H1 (cell line): ENCODE measurements around the gene KRTAP4-9. TPM values are rescaled to one million over a fixed set of nuclear protein-coding genes. Genes with fewer than 3 reads are reported as not detected.

ENCODE experiments used
- polyA plus RNA-seq, 7 experiments: library from polyadenylated mRNA; depleted of rRNA in 3 of 7; stranded (reverse) in 5 of 7; unstranded in 2 of 7; fragments of >200 nt in 5 of 7; fragments of 200-250 nt in 2 of 7; gene quantifications; 1 replicate in 5 of 7; 2 replicates in 1 of 7; 4 replicates in 1 of 7; pipeline versions ENCODE4 v1.2.1 to v1.2.3, GENCODE V29; 2011 to 2013; ENCODE audit warnings: missing spikeins in 2 of 7, mixed read lengths in 2 of 7
- total RNA-seq: library from RNA; stranded (reverse); fragmentation: NEBNext Ultra II Directional; extraction: Animal tissue kit (Norgen Biotek cat#: 25700); gene quantifications from 2 replicates; pipeline ENCODE4 v1.2.1, GENCODE V29; 2021

Gene KRTAP4-9
- total and polyA plus RNA-seq, 2 of the 8 experiments (the other 6 are each of a cell fraction or from before 2014, with no cell fraction given) = not detected

Other genes with a start within 250 kb of the KRTAP4-9 start
Only the 30 nearest of the 39 such genes appear.
- not detected in 2 replicates for gene KRT39, start 138.4 kb upstream of the KRTAP4-9 start, total RNA-seq
- gene KRT39, start 138.4 kb upstream of the KRTAP4-9 start, polyA plus RNA-seq (2011; rRNA removed) = not detected in 2 replicates
- not detected in 2 replicates for gene KRT40, start 121.1 kb upstream of the KRTAP4-9 start, total RNA-seq
- not detected in 2 replicates for gene KRT40, start 121.1 kb upstream of the KRTAP4-9 start, polyA plus RNA-seq (2011; rRNA removed)
- gene KRTAP3-3, start 111.2 kb upstream of the KRTAP4-9 start, total RNA-seq = not detected in 2 replicates
- gene KRTAP3-3, start 111.2 kb upstream of the KRTAP4-9 start, polyA plus RNA-seq (2011; rRNA removed) = not detected in 2 replicates
- not detected in 2 replicates for gene KRTAP3-2, start 105.5 kb upstream of the KRTAP4-9 start, total RNA-seq
- not detected in 2 replicates for gene KRTAP3-2, start 105.5 kb upstream of the KRTAP4-9 start, polyA plus RNA-seq (2011; rRNA removed)
- gene KRTAP3-1, start 96.3 kb upstream of the KRTAP4-9 start, total RNA-seq = not detected in 2 replicates
- not detected in 2 replicates for gene KRTAP3-1, start 96.3 kb upstream of the KRTAP4-9 start, polyA plus RNA-seq (2011; rRNA removed)
- not detected in 2 replicates for gene KRTAP1-5, start 78.2 kb upstream of the KRTAP4-9 start, total RNA-seq
- not detected in 2 replicates for gene KRTAP1-5, start 78.2 kb upstream of the KRTAP4-9 start, polyA plus RNA-seq (2011; rRNA removed)
- gene KRTAP1-4, start 75.2 kb upstream of the KRTAP4-9 start, total RNA-seq = not detected in 2 replicates
- gene KRTAP1-4, start 75.2 kb upstream of the KRTAP4-9 start, polyA plus RNA-seq (2011; rRNA removed) = not detected in 2 replicates
- not detected in 2 replicates for gene KRTAP1-3, start 70.5 kb upstream of the KRTAP4-9 start, total RNA-seq
- not detected in 2 replicates for gene KRTAP1-3, start 70.5 kb upstream of the KRTAP4-9 start, polyA plus RNA-seq (2011; rRNA removed)
- not detected in 2 replicates for gene KRTAP1-1, start 63.9 kb upstream of the KRTAP4-9 start, total RNA-seq
- gene KRTAP1-1, start 63.9 kb upstream of the KRTAP4-9 start, polyA plus RNA-seq (2011; rRNA removed) = not detected in 2 replicates
- gene KRTAP2-1, start 58.1 kb upstream of the KRTAP4-9 start, total RNA-seq = not detected in 2 replicates
- gene KRTAP2-1, start 58.1 kb upstream of the KRTAP4-9 start, polyA plus RNA-seq (2011; rRNA removed) = not detected in 2 replicates
- gene KRTAP2-2, start 50.2 kb upstream of the KRTAP4-9 start, total RNA-seq = not detected in 2 replicates
- not detected in 2 replicates for gene KRTAP2-2, start 50.2 kb upstream of the KRTAP4-9 start, polyA plus RNA-seq (2011; rRNA removed)
- not detected in 2 replicates for gene KRTAP2-3, start 45.3 kb upstream of the KRTAP4-9 start, total RNA-seq
- not detected in 2 replicates for gene KRTAP2-3, start 45.3 kb upstream of the KRTAP4-9 start, polyA plus RNA-seq (2011; rRNA removed)
- gene KRTAP2-4, start 39.5 kb upstream of the KRTAP4-9 start, total RNA-seq = not detected in 2 replicates
- not detected in 2 replicates for gene KRTAP2-4, start 39.5 kb upstream of the KRTAP4-9 start, polyA plus RNA-seq (2011; rRNA removed)
- gene KRTAP4-7, start 21.2 kb upstream of the KRTAP4-9 start, total RNA-seq = not detected in 2 replicates
- gene KRTAP4-7, start 21.2 kb upstream of the KRTAP4-9 start, polyA plus RNA-seq (2011; rRNA removed) = not detected in 2 replicates
- gene KRTAP4-8, start 7.2 kb upstream of the KRTAP4-9 start, total RNA-seq = not detected in 2 replicates
- gene KRTAP4-8, start 7.2 kb upstream of the KRTAP4-9 start, polyA plus RNA-seq (2011; rRNA removed) = not detected in 2 replicates
- gene KRTAP4-16, start 3.2 kb upstream of the KRTAP4-9 start, total RNA-seq = not detected in 2 replicates
- not detected in 2 replicates for gene KRTAP4-16, start 3.2 kb upstream of the KRTAP4-9 start, polyA plus RNA-seq (2011; rRNA removed)
- gene KRTAP4-11, start 13.0 kb downstream of the KRTAP4-9 start, total RNA-seq = not detected in 2 replicates
- gene KRTAP4-11, start 13.0 kb downstream of the KRTAP4-9 start, polyA plus RNA-seq (2011; rRNA removed) = not detected in 2 replicates
- not detected in 2 replicates for gene KRTAP4-12, start 18.8 kb downstream of the KRTAP4-9 start, total RNA-seq
- not detected in 2 replicates for gene KRTAP4-12, start 18.8 kb downstream of the KRTAP4-9 start, polyA plus RNA-seq (2011; rRNA removed)
- gene KRTAP4-6, start 35.2 kb downstream of the KRTAP4-9 start, total RNA-seq = not detected in 2 replicates
- not detected in 2 replicates for gene KRTAP4-6, start 35.2 kb downstream of the KRTAP4-9 start, polyA plus RNA-seq (2011; rRNA removed)
- not detected in 2 replicates for gene KRTAP4-5, start 44.4 kb downstream of the KRTAP4-9 start, total RNA-seq
- gene KRTAP4-5, start 44.4 kb downstream of the KRTAP4-9 start, polyA plus RNA-seq (2011; rRNA removed) = not detected in 2 replicates
- not detected in 2 replicates for gene KRTAP4-4, start 55.4 kb downstream of the KRTAP4-9 start, total RNA-seq
- gene KRTAP4-4, start 55.4 kb downstream of the KRTAP4-9 start, polyA plus RNA-seq (2011; rRNA removed) = not detected in 2 replicates
- gene KRTAP4-3, start 62.8 kb downstream of the KRTAP4-9 start, total RNA-seq = not detected in 2 replicates
- gene KRTAP4-3, start 62.8 kb downstream of the KRTAP4-9 start, polyA plus RNA-seq (2011; rRNA removed) = not detected in 2 replicates
- not detected in 2 replicates for gene KRTAP4-2, start 72.8 kb downstream of the KRTAP4-9 start, total RNA-seq
- gene KRTAP4-2, start 72.8 kb downstream of the KRTAP4-9 start, polyA plus RNA-seq (2011; rRNA removed) = not detected in 2 replicates
- not detected in 2 replicates for gene KRTAP4-1, start 79.5 kb downstream of the KRTAP4-9 start, total RNA-seq
- 0.16 TPM in 1 of 2 replicates, not detected in the other for gene KRTAP4-1, start 79.5 kb downstream of the KRTAP4-9 start, polyA plus RNA-seq (2011; rRNA removed)
- gene KRTAP9-1, start 84.5 kb downstream of the KRTAP4-9 start, total RNA-seq = not detected in 2 replicates
- gene KRTAP9-1, start 84.5 kb downstream of the KRTAP4-9 start, polyA plus RNA-seq (2011; rRNA removed) = not detected in 2 replicates
- not detected in 2 replicates for gene KRTAP9-2, start 121.3 kb downstream of the KRTAP4-9 start, total RNA-seq
- not detected in 2 replicates for gene KRTAP9-2, start 121.3 kb downstream of the KRTAP4-9 start, polyA plus RNA-seq (2011; rRNA removed)
- not detected in 2 replicates for gene KRTAP9-3, start 127.1 kb downstream of the KRTAP4-9 start, total RNA-seq
- gene KRTAP9-3, start 127.1 kb downstream of the KRTAP4-9 start, polyA plus RNA-seq (2011; rRNA removed) = not detected in 2 replicates
- not detected in 2 replicates for gene KRTAP9-8, start 132.6 kb downstream of the KRTAP4-9 start, total RNA-seq
- gene KRTAP9-8, start 132.6 kb downstream of the KRTAP4-9 start, polyA plus RNA-seq (2011; rRNA removed) = not detected in 2 replicates
- gene KRTAP9-4, start 144.3 kb downstream of the KRTAP4-9 start, total RNA-seq = not detected in 2 replicates
- 0.13 TPM in 1 of 2 replicates, not detected in the other for gene KRTAP9-4, start 144.3 kb downstream of the KRTAP4-9 start, polyA plus RNA-seq (2011; rRNA removed)
- not detected in 2 replicates for gene KRTAP9-9, start 150.0 kb downstream of the KRTAP4-9 start, total RNA-seq
- gene KRTAP9-9, start 150.0 kb downstream of the KRTAP4-9 start, polyA plus RNA-seq (2011; rRNA removed) = not detected in 2 replicates